Measurements from ENCODE around the gene WDTC1. TPM values are rescaled to one million over a fixed set of nuclear protein-coding genes. Genes with fewer than 3 reads are reported as not detected.

Gene WDTC1
- total RNA-seq, 1 experiment from 2014 or later: 26.6 TPM

DNA sequence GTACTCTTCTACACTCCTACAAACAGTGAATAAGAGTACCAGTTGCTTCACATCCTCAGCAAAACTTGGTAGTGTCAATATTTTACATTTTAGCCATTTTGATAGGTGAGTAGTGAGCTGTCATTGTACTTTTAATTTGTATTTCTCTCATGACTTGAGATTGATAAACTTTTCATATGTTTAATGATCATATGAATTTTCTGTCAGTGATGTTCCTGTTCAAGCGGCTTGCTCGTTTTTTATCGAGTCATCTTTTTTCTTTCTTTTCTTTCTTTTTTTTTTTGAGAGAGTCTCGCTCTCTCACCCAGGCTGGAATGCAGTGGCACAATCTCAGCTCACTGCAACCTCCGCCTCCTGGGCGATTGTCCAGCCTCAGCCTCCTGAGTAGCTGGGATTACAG, 17.0 kb upstream of the WDTC1 start:
- ChIA-PET CTCF (no interaction called here), RAD21 (ENCODE audit: low non-redundant PET in 1 of 2, low total read pairs in 2 of 2, uncharacterized antibody in 2 of 2, unreplicated experiment in 2 of 2) (no interaction called here), POLR2A (no interaction called here)
- Histone ChIP-seq H3K79me2 (ENCODE audit: insufficient read depth, low read length) (no peaks in the 10 kb centered on the region), H3K4me2 (ENCODE audit: low read length) (no peak overlapping the region), H3K9me3 (ENCODE audit: control insufficient read depth in 1 of 2, insufficient read depth in 1 of 2, low read depth in 1 of 2, low read length in 2 of 2) (no peaks in the 10 kb centered on the region), H3K27me3 (ENCODE audit: insufficient read depth, low read length) (no peaks in the 10 kb centered on the region), H3K27ac (ENCODE audit: low read depth, low read length) (no peak overlapping the region), H3K9me2 (ENCODE audit: insufficient read depth) (no peaks in the 10 kb centered on the region), H3K36me3 (ENCODE audit: control insufficient read depth in 1 of 2, insufficient read depth in 2 of 2, low read length in 2 of 2) (no peaks in the 10 kb centered on the region), H3K4me1 (ENCODE audit: control insufficient read depth in 1 of 2, insufficient read depth in 2 of 2, low read length in 2 of 2) (no peaks in the 10 kb centered on the region), H4K20me1 (ENCODE audit: insufficient read depth) (no peaks in the 10 kb centered on the region), H3K4me3 (replicated peaks in 1 of 2; ENCODE audit: low read depth in 1 of 2, low read length in 2 of 2) (no peak overlapping the region), H3K9ac (ENCODE audit: low read length) (no peak overlapping the region), H2AFZ (ENCODE audit: low read depth, low read length, poor library complexity, severe bottlenecking) (no peak overlapping the region)
- no peak for ATAC-seq
- intact Hi-C loops (cut with micrococcal nuclease): no loop called here
- BruUV-seq (replicated peaks): no TSS peak
- TF ChIP-seq EZH2phosphoT487 (IDR thresholded peaks at IDR 0.05; ENCODE audit: borderline replicate concordance) (no peak), EZH2 (IDR thresholded peaks at IDR 0.05) (no peak), TCF7L2 (IDR thresholded peaks at IDR 0.05; ENCODE audit: borderline replicate concordance, extremely low read depth, insufficient read depth, insufficient read length) (no peak), MAX (IDR thresholded peaks at IDR 0.05) (no peak), FOSL1 (IDR thresholded peaks at IDR 0.05; ENCODE audit: low read depth) (no peak), CBX3 (IDR thresholded peaks at IDR 0.05; ENCODE audit: low read depth) (no peak), SRF (IDR thresholded peaks at IDR 0.05; ENCODE audit: low read depth) (no peak), ZFX (IDR thresholded peaks at IDR 0.05) (no peak), SP1 (IDR thresholded peaks at IDR 0.05; ENCODE audit: low read depth) (no peak), ZBTB33 (IDR thresholded peaks at IDR 0.05; ENCODE audit: extremely low read depth, insufficient replicate concordance, low read length) (no peak), ATF3 (IDR thresholded peaks at IDR 0.05) (no peak), POLR2A (IDR thresholded peaks at IDR 0.05; ENCODE audit: borderline replicate concordance, extremely low read depth, insufficient read depth, insufficient read length) (no peak), RAD21 (IDR thresholded peaks at IDR 0.05; ENCODE audit: low read depth) (no peak)
- no peak for DNase-seq (ENCODE audit: low read depth, low spot score)

All from HCT116 (cell line).